GM12878 (cell line): Measurements from ENCODE around the gene NUP93. TPM values are rescaled to one million over a fixed set of nuclear protein-coding genes. Genes with fewer than 3 reads are reported as not detected.

Experiments
- BHLHE40 ChIP-seq, 2 experiments: fragments of 450-650 bp in 1 of 2; IDR thresholded peaks; 2 replicates each; pipeline ENCODE4 v1.6.1; 2011 to 2017; ENCODE audit warnings: low read depth in 2 of 2, borderline replicate concordance in 1 of 2, improper control_type of control experiment in 1 of 2, low read length in 1 of 2, mild to moderate bottlenecking in 1 of 2
- CEBPB ChIP-seq, 2 experiments: fragments of 150-350 bp in 1 of 2; IDR thresholded peaks; 2 replicates each; pipeline ENCODE4 v1.6.1; 2012 to 2014; ENCODE audit warnings: low read depth in 2 of 2, low read length in 2 of 2, borderline replicate concordance in 1 of 2, inconsistent platforms in 1 of 2
- CREB1 ChIP-seq: IDR thresholded peaks from 2 replicates; pipeline ENCODE4 v1.6.1; 2012; ENCODE audit warnings: low read depth, mild to moderate bottlenecking, inconsistent platforms
- ETV6 ChIP-seq, 2 experiments: fragments of 450-650 bp in 1 of 2; IDR thresholded peaks in 1 of 2; conservative IDR thresholded peaks in 1 of 2; 2 replicates each; pipeline ENCODE4 v1.6.1; 2014; ENCODE audit warnings: antibody characterized with exemption in 1 of 2, borderline replicate concordance in 1 of 2, low read depth in 1 of 2, mild to moderate bottlenecking in 1 of 2, moderate library complexity in 1 of 2
- HDAC6 ChIP-seq: fragments of 200-600 bp; sonication (generic); IDR thresholded peaks from one replicate; pipeline ENCODE4 v1.8.0; 2017; ENCODE audit warnings: antibody characterized with exemption; ENCODE audit not compliant: unreplicated experiment
- KLF5 ChIP-seq: fragments of 450-650 bp; IDR thresholded peaks from 2 replicates; pipeline ENCODE4 v1.6.1; 2014; ENCODE audit warnings: mild to moderate bottlenecking; ENCODE audit not compliant: partially characterized antibody
- MEF2B ChIP-seq: fragments of 450-650 bp; IDR thresholded peaks from 2 replicates; pipeline ENCODE4 v1.6.1; 2018; ENCODE audit warnings: mild to moderate bottlenecking, moderate library complexity; ENCODE audit not compliant: partially characterized antibody, poor library complexity, severe bottlenecking
- MXI1 ChIP-seq: fragments of 150-350 bp; IDR thresholded peaks from 2 replicates; pipeline ENCODE4 v1.6.1; 2011; ENCODE audit warnings: low read depth, mild to moderate bottlenecking, inconsistent platforms, low read length, improper control_type of control experiment
- NFXL1 ChIP-seq: fragments of 450-650 bp; IDR thresholded peaks from 2 replicates; pipeline ENCODE4 v1.6.1; 2017; ENCODE audit warnings: antibody characterized with exemption, mild to moderate bottlenecking, borderline replicate concordance
- PAX8 ChIP-seq: fragments of 450-650 bp; IDR thresholded peaks from 2 replicates; pipeline ENCODE4 v1.6.1; 2017; ENCODE audit warnings: mild to moderate bottlenecking, moderate library complexity
- PBX3 ChIP-seq: IDR thresholded peaks from 2 replicates; pipeline ENCODE4 v1.6.1; 2011; ENCODE audit warnings: mild to moderate bottlenecking, low read depth, low read length, moderate library complexity; ENCODE audit not compliant: insufficient replicate concordance
- PKNOX1 ChIP-seq: fragments of 450-650 bp; IDR thresholded peaks from 2 replicates; pipeline ENCODE4 v1.6.1; 2016; ENCODE audit warnings: mild to moderate bottlenecking
- PML ChIP-seq: IDR thresholded peaks from 2 replicates; pipeline ENCODE4 v1.6.1; 2012; ENCODE audit warnings: low read length, inconsistent platforms
- POU2F2 ChIP-seq: IDR thresholded peaks from 3 replicates; pipeline ENCODE4 v1.6.1; 2011; ENCODE audit warnings: low read depth, mild to moderate bottlenecking, low read length, borderline replicate concordance
- RBBP5 ChIP-seq: fragments of 200-600 bp; sonication (generic); conservative IDR thresholded peaks from 2 replicates; pipeline ENCODE4 v1.6.1; 2016
- SIN3A ChIP-seq: IDR thresholded peaks from 2 replicates; pipeline ENCODE4 v1.6.1; 2012; ENCODE audit warnings: low read depth, low read length, improper control_type of control experiment
- STAT3 ChIP-seq: IDR thresholded peaks from 2 replicates; pipeline ENCODE4 v1.6.1; 2011; ENCODE audit warnings: low read depth, low read length, improper control_type of control experiment
- ZNF384 ChIP-seq: IDR thresholded peaks from 2 replicates; pipeline ENCODE4 v1.6.1; 2012; ENCODE audit warnings: low read depth, mild to moderate bottlenecking, low read length, improper control_type of control experiment, borderline replicate concordance
- polyA plus RNA-seq, 11 experiments: library from polyadenylated mRNA; depleted of rRNA in 4 of 11; unstranded in 6 of 11; stranded (reverse) in 5 of 11; fragments of >200 nt; fragmentation: Nextera tagmentation in 4 of 11; fragmentation: Illumina TruSeq in 1 of 11; extraction: Ambion mirVana in 4 of 11; extraction: Trizol in 1 of 11; gene quantifications; 1 replicate in 1 of 11; 2 replicates in 10 of 11; pipeline versions ENCODE4 v1.2.1 to v1.2.3, GENCODE V29; 2011 to 2016; ENCODE audit warnings: inconsistent platforms in 2 of 11, missing spikeins in 2 of 11, low read depth in 1 of 11
- total RNA-seq, 4 experiments: library from RNA; depleted of rRNA in 3 of 4; stranded (reverse); fragments of >200 nt in 3 of 4; fragmentation: Illumina TruSeq in 1 of 4; extraction: Trizol in 1 of 4; gene quantifications; 2 replicates each; pipeline versions ENCODE4 v1.2.1 to v1.2.3, GENCODE V29; 2013 to 2021
- TF ChIP-seq, protein P1 (sequence below): fragments of 450-650 bp; IDR thresholded peaks from 2 replicates; pipeline ENCODE4 v1.6.1; 2017; ENCODE audit warnings: mild to moderate bottlenecking, moderate library complexity
- TF ChIP-seq, protein P2 (sequence below): fragments of 450-650 bp; IDR thresholded peaks from 2 replicates; pipeline ENCODE4 v1.6.1; 2017; ENCODE audit warnings: borderline replicate concordance
- TF ChIP-seq, protein P3 (sequence below): IDR thresholded peaks from 2 replicates; pipeline ENCODE4 v1.6.1; 2011; ENCODE audit warnings: low read depth, low read length, improper control_type of control experiment, borderline replicate concordance

NUP93 gene
- total and polyA plus RNA-seq, 10 of the 15 experiments (the other 5 are each of a cell fraction or from before 2014, with no cell fraction given) = 82.2 to 175 (median 101) TPM

GRCh38 chr16:56681939-56682702 is 47.8 kb upstream of the NUP93 start, which contains the start of gene MT1X (continued):
- TF ChIP-seq MXI1 (no peak), ETV6 (conservative IDR thresholded peaks at IDR 0.05 in 1 of 2, IDR thresholded peaks at IDR 0.05 in 1 of 2; ENCODE audit: borderline replicate concordance in 1 of 2, low read depth in 1 of 2) (no peak), MEF2B (no peak), PML (no peak), POU2F2 (no peak), STAT3 (no peak), CREB1 (no peak; the same call in 1 of the 2 replicates), HDAC6 (no peak), CEBPB (IDR thresholded peaks at IDR 0.05; ENCODE audit: borderline replicate concordance in 1 of 2, low read depth in 2 of 2, low read length in 2 of 2) (no peak), RBBP5 (no peak), PKNOX1 (no peak), KLF5 (no peak), ZNF384 (no peak), NFXL1 (no peak), BHLHE40 (IDR thresholded peaks at IDR 0.05; ENCODE audit: borderline replicate concordance in 1 of 2, low read depth in 2 of 2, low read length in 1 of 2) (peak; percentile 41 to 86; a peak in 3 of 4 replicates), PAX8 (no peak), SIN3A (no peak), PBX3 (no peak)
- TF ChIP-seq, protein P1, sequence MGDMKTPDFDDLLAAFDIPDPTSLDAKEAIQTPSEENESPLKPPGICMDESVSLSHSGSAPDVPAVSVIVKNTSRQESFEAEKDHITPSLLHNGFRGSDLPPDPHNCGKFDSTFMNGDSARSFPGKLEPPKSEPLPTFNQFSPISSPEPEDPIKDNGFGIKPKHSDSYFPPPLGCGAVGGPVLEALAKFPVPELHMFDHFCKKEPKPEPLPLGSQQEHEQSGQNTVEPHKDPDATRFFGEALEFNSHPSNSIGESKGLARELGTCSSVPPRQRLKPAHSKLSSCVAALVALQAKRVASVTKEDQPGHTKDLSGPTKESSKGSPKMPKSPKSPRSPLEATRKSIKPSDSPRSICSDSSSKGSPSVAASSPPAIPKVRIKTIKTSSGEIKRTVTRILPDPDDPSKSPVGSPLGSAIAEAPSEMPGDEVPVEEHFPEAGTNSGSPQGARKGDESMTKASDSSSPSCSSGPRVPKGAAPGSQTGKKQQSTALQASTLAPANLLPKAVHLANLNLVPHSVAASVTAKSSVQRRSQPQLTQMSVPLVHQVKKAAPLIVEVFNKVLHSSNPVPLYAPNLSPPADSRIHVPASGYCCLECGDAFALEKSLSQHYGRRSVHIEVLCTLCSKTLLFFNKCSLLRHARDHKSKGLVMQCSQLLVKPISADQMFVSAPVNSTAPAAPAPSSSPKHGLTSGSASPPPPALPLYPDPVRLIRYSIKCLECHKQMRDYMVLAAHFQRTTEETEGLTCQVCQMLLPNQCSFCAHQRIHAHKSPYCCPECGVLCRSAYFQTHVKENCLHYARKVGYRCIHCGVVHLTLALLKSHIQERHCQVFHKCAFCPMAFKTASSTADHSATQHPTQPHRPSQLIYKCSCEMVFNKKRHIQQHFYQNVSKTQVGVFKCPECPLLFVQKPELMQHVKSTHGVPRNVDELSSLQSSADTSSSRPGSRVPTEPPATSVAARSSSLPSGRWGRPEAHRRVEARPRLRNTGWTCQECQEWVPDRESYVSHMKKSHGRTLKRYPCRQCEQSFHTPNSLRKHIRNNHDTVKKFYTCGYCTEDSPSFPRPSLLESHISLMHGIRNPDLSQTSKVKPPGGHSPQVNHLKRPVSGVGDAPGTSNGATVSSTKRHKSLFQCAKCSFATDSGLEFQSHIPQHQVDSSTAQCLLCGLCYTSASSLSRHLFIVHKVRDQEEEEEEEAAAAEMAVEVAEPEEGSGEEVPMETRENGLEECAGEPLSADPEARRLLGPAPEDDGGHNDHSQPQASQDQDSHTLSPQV = no peak
- TF ChIP-seq, protein P2, sequence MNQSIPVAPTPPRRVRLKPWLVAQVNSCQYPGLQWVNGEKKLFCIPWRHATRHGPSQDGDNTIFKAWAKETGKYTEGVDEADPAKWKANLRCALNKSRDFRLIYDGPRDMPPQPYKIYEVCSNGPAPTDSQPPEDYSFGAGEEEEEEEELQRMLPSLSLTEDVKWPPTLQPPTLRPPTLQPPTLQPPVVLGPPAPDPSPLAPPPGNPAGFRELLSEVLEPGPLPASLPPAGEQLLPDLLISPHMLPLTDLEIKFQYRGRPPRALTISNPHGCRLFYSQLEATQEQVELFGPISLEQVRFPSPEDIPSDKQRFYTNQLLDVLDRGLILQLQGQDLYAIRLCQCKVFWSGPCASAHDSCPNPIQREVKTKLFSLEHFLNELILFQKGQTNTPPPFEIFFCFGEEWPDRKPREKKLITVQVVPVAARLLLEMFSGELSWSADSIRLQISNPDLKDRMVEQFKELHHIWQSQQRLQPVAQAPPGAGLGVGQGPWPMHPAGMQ = no peak
- TF ChIP-seq, protein P3, sequence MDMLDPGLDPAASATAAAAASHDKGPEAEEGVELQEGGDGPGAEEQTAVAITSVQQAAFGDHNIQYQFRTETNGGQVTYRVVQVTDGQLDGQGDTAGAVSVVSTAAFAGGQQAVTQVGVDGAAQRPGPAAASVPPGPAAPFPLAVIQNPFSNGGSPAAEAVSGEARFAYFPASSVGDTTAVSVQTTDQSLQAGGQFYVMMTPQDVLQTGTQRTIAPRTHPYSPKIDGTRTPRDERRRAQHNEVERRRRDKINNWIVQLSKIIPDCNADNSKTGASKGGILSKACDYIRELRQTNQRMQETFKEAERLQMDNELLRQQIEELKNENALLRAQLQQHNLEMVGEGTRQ = no peak
